HL-60 (cell line): ENCODE results near the gene THSD7A.

Experiments
- DNase-seq, 2 experiments: peaks; one replicate each; pipeline ENCODE4 v3.0.0-alpha.2; 2010 to 2020; ENCODE audit warnings: low read depth in 1 of 2, low spot score in 1 of 2
- H3K27ac ChIP-seq: fragments of 250-450 bp; sonication (Bioruptor Pico); replicated peaks from 2 replicates; pipeline ENCODE4 v1.5.1; 2020; ENCODE audit warnings: mild to moderate bottlenecking, moderate library complexity
- H3K27me3 ChIP-seq: fragments of 250-450 bp; sonication (Bioruptor Pico); 2 replicates; pipeline ENCODE4 v1.5.1; 2021; ENCODE audit warnings: mild to moderate bottlenecking, moderate library complexity; ENCODE audit not compliant: insufficient read depth, poor library complexity, severe bottlenecking
- H3K4me3 ChIP-seq: replicated peaks from 2 replicates; pipeline ENCODE4 v1.5.1; 2011; ENCODE audit warnings: mild to moderate bottlenecking, control low read depth, low read length; ENCODE audit not compliant: insufficient read depth
- CTCF ChIP-seq: IDR thresholded peaks from one replicate; pipeline ENCODE4 v1.5.1; 2011; ENCODE audit warnings: low read length, control low read depth, inconsistent platforms; ENCODE audit not compliant: insufficient read depth
- GABPA ChIP-seq: IDR thresholded peaks from 2 replicates; pipeline ENCODE4 v1.6.1; 2012; ENCODE audit warnings: low read depth
- POLR2AphosphoS5 ChIP-seq: IDR thresholded peaks from 2 replicates; pipeline ENCODE4 v1.6.1; 2012; ENCODE audit warnings: low read depth
- SPI1 ChIP-seq: IDR thresholded peaks from 2 replicates; pipeline ENCODE4 v1.6.1; 2012; ENCODE audit warnings: low read depth, mild to moderate bottlenecking, borderline replicate concordance
- TF ChIP-seq, protein P1 (sequence below): IDR thresholded peaks from 2 replicates; pipeline ENCODE4 v1.6.1; 2012; ENCODE audit warnings: low read depth; ENCODE audit not compliant: insufficient replicate concordance

The THSD7A gene

DNA sequence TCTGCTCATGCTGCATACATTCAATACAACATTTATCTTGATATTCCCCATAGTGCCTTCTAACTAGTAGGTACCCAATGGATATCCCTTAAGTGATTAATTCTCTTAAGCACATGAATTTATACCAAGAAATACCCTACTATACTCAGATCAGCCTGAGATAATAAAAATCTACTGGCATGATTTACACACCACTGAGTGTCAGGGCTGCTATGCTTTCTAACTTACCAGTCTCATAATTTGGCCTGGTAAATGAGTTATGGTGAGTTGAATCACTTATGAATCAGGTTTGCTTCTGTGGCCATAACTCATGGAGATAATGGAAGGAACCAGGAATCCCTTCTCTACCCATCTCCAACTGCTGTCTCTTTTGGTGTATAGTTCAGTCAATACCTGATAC, 122.8 kb downstream of the THSD7A start:
- H3K4me3 ChIP-seq = no peak overlapping the region
- no peak for TF ChIP-seq GABPA
- TF ChIP-seq SPI1 = no peak
- no peak for TF ChIP-seq CTCF
- TF ChIP-seq POLR2AphosphoS5 = no peak
- TF ChIP-seq, protein P1, sequence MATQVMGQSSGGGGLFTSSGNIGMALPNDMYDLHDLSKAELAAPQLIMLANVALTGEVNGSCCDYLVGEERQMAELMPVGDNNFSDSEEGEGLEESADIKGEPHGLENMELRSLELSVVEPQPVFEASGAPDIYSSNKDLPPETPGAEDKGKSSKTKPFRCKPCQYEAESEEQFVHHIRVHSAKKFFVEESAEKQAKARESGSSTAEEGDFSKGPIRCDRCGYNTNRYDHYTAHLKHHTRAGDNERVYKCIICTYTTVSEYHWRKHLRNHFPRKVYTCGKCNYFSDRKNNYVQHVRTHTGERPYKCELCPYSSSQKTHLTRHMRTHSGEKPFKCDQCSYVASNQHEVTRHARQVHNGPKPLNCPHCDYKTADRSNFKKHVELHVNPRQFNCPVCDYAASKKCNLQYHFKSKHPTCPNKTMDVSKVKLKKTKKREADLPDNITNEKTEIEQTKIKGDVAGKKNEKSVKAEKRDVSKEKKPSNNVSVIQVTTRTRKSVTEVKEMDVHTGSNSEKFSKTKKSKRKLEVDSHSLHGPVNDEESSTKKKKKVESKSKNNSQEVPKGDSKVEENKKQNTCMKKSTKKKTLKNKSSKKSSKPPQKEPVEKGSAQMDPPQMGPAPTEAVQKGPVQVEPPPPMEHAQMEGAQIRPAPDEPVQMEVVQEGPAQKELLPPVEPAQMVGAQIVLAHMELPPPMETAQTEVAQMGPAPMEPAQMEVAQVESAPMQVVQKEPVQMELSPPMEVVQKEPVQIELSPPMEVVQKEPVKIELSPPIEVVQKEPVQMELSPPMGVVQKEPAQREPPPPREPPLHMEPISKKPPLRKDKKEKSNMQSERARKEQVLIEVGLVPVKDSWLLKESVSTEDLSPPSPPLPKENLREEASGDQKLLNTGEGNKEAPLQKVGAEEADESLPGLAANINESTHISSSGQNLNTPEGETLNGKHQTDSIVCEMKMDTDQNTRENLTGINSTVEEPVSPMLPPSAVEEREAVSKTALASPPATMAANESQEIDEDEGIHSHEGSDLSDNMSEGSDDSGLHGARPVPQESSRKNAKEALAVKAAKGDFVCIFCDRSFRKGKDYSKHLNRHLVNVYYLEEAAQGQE = no peak
- no peaks in the 10 kb centered on the region for H3K27me3 ChIP-seq
- no peak for DNase-seq
- no peak overlapping the region for H3K27ac ChIP-seq

- DNase-seq = no peak
- Histone ChIP-seq H3K27ac (no peak overlapping the region), H3K4me3 (no peak overlapping the region), H3K27me3 (no peaks in the 10 kb centered on the region)
- TF ChIP-seq GABPA = no peak
- TF ChIP-seq SPI1 = no peak
These were observed 124.3 kb downstream of the THSD7A start for GRCh38 chr7:11707606-11708193.

DNA sequence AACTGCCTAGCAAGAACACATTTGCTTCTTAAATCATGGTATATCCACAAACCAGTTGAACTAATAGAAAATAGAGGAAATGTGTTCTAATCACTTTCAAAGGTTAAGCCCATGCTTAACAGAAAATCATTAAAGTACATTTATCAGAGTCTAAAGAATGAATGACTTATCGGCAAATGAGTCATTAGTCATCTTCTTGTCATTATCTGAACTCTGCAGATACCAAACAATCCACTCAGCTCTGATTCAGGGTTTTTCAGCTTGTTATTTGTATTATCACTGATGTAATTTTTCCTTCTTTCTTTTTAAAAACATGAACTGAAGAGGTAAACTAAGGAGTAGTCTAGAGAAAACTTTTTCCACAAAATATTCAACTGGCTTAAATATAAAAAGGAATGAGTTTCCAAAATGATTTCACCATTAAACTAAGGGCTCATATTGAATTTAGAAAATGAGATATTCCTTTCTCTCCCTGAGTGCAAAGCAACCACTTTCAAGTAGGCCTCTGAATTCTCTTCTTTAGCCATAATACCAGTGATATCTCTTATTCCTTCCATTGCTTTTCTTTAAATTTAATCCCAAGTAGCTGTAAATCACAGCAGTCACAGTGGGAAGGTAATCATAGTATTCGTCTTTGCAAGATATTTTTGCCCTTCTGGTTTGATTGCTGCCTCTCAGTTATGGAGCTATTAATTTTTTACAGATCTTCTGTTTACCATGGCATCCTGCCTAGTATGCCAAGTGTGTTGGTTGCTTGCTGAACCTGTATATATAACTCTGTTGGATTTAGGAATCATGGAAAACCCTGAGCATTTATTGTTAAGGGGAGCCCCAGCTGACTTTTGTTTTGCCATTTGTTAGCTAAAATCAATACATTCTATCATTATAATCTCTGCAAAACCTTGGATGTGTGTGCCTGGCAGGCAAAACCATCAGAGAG, 125.1 kb downstream of the THSD7A start:
- Histone ChIP-seq H3K27ac (no peak overlapping the region), H3K27me3 (no peaks in the 10 kb centered on the region), H3K4me3 (no peak overlapping the region)
- no peak for DNase-seq
- TF ChIP-seq POLR2AphosphoS5 (no peak), GABPA (no peak), SPI1 (no peak), CTCF (no peak)
- TF ChIP-seq, protein P1 = no peak

DNA sequence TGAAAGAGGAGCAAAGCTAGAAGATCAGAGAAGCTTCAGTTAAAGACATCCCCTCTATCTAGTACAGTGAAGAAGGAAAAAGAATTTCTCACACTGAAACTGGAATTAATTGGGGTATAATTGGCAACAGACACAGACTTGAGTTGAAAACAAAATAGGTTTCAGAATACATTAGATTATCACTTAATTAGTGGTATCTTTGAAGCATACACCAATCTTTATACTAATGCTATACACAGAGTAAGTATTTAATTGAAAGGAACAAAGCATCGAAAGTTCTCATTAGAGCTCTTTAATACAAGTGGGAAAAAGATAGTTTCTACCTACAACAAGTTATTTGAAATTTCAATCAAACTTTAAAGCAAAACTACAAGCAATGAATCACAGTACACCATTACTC, 128.2 kb downstream of the THSD7A start:
- TF ChIP-seq GABPA = no peak
- no peak for TF ChIP-seq CTCF
- no peak for TF ChIP-seq POLR2AphosphoS5
- TF ChIP-seq SPI1 = no peak
- TF ChIP-seq, protein P1 = no peak
- no peak for DNase-seq
- Histone ChIP-seq H3K27ac (no peak overlapping the region), H3K27me3 (no peaks in the 10 kb centered on the region), H3K4me3 (no peak overlapping the region)
